ENCODE results near the gene INSRR.
A peak's percentile ranks its signal among the peaks of the same experiment; 100 is the strongest.

Gene INSRR

GRCh38 chr1:156858959-156859522 lies at the start of gene INSRR:
Gene INSRR (minus strand): TSS chr1:156859117. CDS start chr1:156858621, 496 bp downstream.
- DNase-seq (ENCODE audit: low read depth): peak; percentile 19

- DNase-seq (ENCODE audit: low read depth): no peak
Observed at GRCh38 chr1:156908541-156908940, 49.6 kb upstream of the INSRR start.

DNA sequence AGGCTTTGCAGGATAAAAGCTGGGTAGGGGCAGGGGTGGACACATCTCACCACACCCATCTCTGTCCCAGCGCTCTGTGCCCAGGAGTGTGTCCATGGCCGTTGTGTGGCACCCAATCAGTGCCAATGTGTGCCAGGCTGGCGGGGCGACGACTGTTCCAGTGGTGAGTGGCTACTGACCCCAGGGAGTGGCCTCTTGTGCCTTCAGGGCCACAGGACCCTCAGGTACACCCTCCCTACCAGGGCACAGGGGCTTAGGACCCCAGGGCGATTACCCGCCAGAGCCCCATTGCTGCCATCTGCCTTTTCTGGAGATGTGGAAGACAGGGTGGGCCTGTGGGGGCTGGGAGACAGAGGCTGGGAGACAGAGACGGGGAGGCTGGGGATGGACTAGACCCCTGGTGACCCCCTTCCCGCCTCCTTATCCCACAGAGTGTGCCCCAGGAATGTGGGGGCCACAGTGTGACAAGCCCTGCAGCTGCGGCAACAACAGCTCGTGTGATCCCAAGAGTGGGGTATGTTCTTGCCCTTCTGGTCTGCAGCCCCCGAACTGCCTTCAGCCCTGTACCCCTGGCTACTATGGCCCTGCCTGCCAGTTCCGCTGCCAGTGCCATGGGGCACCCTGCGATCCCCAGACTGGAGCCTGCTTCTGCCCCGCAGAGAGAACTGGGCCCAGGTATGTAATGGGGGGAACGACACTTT lies 47.4 kb upstream of the INSRR start:
- DNase-seq (ENCODE audit: low read depth): no peak

DNA sequence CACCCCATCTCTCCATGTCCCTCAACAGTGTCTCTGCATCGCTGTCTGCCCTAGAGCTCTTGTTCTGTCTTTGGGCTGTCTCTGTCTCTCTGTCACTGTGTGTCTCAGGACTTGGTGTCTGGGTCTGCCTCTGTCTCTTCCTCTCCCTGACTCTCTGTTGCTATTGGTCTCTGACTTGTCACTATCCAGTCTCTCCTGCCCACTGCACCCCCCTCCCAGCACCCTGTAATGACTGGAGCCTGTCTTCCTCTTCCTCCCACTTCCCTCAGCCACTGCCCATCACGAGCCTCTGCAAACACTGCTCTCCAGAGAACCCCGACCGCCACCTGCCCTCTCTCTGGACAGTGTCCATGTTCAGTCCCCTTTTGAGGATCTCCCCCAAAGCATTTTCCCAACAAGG lies 46.7 kb upstream of the INSRR start:
- no peak for DNase-seq (ENCODE audit: low read depth)

- DNase-seq (ENCODE audit: low read depth): no peak
Observed at GRCh38 chr1:156905176-156905575, 46.3 kb upstream of the INSRR start.

DNA sequence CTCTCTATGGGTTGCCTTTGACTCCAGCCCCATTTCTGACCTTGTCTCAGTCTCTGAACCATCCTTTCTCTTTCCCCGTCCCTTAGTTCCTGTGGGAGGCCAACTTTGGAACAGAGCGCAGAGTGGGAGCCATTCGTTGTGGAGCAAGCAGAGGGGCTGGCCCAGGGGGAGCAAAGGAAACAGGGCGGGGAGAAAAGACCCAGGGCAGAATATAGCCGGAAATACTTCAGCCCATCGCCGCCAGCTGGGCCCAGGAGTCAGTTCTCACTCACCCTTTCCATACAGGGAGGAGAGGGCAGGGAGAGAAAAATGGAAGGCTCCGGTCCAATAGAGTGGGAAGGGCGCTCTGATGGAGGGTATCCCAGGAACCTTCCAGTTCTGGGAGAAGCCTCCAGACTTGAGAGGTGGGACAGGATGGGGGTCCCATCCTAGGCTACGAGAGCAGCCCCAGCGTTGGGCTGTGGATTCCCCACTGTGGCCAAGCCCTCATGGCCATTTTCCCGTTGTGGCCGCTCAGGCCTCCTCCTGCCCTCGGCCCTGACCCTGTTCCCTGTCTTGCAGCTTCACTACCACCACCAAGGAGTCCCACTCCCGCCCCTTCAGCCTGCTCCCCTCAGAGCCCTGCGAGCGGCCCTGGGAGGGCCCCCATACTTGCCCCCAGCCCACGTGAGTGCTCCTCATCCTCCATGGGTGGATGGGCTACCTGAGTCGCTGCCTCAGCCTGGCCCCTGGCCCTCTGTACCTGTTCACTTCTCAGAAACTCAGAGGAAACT lies 45.5 kb upstream of the INSRR start:
- no peak for DNase-seq (ENCODE audit: low read depth)

- DNase-seq (ENCODE audit: low read depth): no peak
Observed at GRCh38 chr1:156903328-156904091, 44.6 kb upstream of the INSRR start.

GRCh38 chr1:156901966-156902915 lies 43.3 kb upstream of the INSRR start:
- DNase-seq (ENCODE audit: low read depth): no peak

GRCh38 chr1:156901590-156901900 lies 42.6 kb upstream of the INSRR start:
- DNase-seq (ENCODE audit: low read depth): no peak

DNA sequence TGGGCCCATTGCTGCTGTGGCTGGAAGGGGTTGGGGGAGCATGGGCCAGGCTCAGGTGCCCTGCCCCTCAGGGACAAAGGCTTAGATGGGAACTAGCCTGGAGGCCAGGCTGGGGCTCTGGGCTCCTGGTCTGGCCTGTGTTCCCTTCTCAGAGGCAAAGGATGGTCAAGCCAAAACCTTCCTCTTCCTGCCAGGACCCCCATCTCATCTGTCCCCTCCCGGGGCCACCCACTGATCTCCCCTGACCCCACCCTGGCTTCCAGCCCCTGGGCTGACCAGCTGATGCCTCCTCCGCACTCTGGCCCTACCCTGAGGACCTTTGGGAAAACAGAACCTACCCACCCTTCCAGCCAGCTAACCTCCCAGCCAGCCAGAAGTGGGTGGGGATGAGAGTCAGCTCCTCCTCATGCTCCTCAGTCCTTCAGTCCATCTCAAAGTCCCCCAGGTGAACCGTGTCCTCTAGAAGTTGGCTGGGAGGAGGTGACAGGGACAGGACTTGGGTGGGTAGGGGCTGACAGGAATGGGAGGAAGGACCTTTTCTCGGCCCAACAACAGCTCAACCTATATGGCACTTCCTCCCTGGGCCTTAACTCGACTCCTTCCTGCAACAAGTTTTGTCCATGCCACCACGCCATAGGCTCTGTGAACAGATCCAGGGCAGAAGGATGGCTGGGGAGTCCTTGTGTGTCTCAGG lies 42.1 kb upstream of the INSRR start:
- DNase-seq (ENCODE audit: low read depth): no peak

DNA sequence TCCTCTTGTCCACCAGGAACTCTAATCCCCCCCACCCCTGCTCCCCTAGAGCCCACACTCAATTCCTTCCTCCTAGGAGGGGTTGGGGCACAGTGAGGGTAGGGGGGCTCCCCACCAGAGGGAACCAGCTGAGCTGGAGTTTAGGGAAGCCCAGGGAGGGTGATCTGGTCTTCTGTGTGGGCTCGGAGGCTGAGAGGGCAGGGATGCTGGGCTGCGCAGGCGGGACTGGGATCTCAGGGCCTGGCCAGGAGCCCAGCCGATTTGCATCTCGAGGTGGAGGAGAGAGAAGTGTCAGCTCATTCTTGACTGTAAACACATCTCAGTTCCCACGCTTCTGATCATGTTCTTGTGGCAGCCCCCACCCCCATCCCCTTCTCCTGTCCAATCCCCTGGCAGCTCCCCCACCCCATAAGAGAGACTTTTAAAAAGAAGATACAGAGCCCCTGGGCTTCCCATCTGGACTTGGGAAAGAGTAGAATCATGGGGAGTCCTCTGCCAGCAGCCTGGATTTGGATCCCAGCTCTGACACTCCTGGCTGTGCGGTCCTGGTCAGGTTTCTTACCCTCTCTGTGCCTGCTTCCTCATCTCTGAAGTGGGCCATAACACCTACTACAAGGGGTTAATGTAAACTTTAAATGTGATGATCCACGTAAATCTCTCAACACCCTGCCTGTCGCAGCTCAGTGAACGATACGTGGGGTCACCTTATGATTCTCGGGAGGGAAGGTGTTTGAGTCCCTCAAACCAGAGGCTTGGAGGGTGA lies 41.2 kb upstream of the INSRR start:
- DNase-seq (ENCODE audit: low read depth): no peak

DNA sequence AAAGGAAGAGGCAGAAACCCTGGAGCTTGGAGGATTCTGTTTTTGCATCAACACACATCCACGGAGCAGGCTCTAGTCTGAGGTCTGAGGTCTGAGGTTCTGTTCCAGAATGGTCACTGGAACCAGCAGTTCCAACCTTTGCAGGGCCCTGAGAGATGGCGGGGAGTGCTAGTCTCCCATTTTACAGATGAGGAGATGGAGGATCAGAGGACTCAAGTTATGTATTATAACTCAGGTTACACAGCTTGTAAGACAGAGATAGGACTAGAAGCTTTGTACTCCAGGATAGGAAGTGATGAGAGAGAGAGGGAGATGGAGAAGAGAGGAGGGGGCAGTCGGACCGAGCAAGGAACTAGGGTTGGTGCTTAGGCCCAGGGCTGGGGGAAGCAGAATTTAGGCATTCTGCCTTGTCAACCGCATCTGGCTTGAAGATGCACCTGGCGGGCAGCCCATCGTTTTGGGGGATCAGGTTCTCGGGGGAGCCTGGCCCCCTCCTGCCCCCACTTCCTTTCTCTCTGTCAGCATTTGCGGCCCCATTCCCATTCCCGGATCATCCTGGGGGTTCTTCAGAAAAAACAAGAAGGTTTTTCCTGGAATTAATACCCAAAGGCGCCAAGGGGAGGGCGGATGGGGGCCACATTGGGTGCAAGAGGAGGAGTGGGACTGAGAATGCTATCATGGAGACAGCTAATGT lies 40.2 kb upstream of the INSRR start:
- DNase-seq (ENCODE audit: low read depth): no peak

GRCh38 chr1:156898161-156898566 lies 39.2 kb upstream of the INSRR start:
- peak; percentile 89 for DNase-seq (ENCODE audit: low read depth)

DNA sequence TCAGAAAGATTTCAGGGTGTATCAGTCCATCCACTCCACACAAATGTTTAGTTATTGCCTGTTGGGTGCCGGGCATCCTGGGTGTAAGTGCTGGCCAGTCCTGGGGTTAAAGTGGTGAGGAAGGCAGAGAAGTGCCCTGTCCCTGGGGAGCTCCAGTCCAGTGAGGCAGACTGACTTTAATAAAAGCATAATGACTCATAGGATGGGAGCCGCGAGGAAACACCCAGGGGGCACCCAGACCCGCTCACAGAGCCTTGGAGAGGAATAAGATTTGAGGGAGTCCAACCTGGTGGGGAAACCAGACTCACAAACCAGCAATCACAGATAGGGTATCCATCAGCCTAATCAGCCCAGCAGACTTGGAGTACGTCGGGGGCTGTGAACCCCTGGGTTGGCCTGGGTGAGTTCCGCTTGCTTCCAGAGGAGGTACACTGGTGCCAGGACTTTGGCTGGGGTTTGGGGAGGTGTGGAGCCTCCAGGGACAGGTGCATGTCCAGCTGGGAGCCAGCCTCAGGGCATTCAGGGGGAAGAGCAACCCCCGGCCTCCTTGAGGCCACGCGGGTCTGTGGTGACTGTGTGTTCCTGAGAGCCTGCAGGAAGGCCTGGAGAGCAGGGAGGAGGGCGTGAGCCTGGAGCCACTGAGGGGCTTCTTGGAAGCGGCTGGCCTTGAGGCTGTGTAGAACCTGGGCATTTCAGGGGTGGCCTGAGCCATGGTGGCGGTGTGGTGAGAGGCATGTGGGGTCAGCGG lies 38.3 kb upstream of the INSRR start:
- DNase-seq (ENCODE audit: low read depth): peak; percentile 92

DNA sequence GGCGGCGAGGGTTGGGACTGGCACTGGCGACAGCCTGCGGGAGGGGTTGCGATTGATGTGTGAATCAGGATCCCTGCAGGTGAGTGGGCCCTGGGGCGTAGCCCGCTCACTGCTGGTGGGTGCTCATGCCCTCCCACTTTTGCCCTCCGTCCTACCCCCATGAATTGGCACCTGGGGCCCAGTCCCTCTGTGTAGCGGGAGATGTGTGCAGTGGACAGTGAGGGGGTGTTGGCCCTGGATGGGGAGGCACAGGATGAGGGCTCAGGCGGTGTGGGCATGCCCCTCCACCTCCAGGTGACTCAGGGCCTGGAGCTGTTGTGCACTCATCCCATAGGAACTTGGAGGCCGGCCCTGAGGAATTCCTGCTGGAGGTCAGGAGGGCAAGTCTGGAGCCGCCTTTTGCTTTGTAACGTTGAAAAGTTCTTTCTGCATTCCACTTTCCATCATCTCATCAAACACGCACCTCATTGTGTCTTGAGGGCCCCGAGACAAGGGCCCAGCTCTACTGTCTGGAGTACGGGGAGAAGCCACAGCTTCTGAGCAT lies 37.6 kb upstream of the INSRR start:
- peak; percentile 99 for DNase-seq (ENCODE audit: low read depth)

GRCh38 chr1:156895927-156896326 lies 37.0 kb upstream of the INSRR start:
- DNase-seq (ENCODE audit: low read depth): no peak

DNA sequence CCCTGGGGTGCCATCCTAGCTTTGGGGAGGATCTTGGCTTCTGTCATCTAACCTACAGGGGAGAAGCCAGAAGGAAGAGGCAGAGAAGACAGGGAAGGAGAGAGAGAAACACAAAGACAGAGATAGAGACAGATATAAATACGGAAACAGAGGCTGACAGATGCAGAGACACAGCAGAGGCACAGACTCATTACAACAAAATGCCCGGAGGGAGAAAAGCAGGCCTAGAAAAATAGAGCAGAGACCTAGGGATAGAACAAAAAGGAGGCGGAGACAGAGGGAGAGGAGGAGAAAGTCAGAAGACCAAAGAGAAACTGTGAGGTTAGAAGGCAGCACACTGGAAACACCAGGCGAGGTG lies 36.5 kb upstream of the INSRR start:
- peak; percentile 88 for DNase-seq (ENCODE audit: low read depth)

- DNase-seq (ENCODE audit: low read depth): peak; percentile 56
Observed at GRCh38 chr1:156894711-156895454, 36.0 kb upstream of the INSRR start.

Measured in ELR (cell line).